ENCODE results near the gene TACR2. TPM values are rescaled to one million over a fixed set of nuclear protein-coding genes. Genes with fewer than 3 reads are reported as not detected.

The TACR2 gene
- total and polyA plus RNA-seq, 2 donors, result 0.05 to 0.30 TPM

DNA sequence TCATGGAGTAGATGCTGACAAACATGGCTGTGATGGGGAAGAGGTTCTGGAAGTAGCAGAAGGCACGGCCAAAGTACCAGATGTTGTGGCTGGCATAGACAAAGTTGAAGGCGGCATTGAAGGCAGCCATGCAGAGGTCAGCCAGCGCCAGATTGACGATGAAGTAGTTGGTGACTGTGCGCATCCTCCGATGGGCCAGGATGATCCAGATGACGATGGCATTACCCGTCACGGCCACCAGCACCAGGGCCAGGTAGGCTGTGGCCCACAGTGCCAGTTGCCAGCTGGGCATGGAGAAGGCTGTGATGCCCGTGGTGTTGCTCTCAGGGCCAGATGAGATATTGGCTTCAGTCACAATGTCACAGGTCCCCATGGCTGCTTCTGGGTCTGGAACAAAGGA, 767 bp downstream of the TACR2 start:
- Histone ChIP-seq H3K27me3 (ENCODE audit: control insufficient read depth in 2 of 2, insufficient read depth in 1 of 2, low read length in 1 of 2) (no peaks in the 10 kb centered on the region), H3K27ac (ENCODE audit: low read depth in 1 of 2, low read length in 1 of 2) (no peak overlapping the region), H3K4me3 (ENCODE audit: low read length in 2 of 2) (no peak overlapping the region), H3K4me1 (ENCODE audit: control insufficient read depth in 2 of 2, insufficient read depth in 2 of 2, low read length in 2 of 2) (no peaks in the 10 kb centered on the region), H3K9me3 (ENCODE audit: control insufficient read depth in 2 of 2, insufficient read depth in 1 of 2, low read length in 1 of 2) (no peaks in the 10 kb centered on the region), H3K36me3 (ENCODE audit: control insufficient read depth in 2 of 2, insufficient read depth in 2 of 2, low read length in 1 of 2) (no peaks in the 10 kb centered on the region)
- no peak for DNase-seq (ENCODE audit: low read depth in 6 of 9, low spot score in 9 of 9)
- WGBS, result 96% methylated on average over 10 of the region's 10 CpGs

DNA sequence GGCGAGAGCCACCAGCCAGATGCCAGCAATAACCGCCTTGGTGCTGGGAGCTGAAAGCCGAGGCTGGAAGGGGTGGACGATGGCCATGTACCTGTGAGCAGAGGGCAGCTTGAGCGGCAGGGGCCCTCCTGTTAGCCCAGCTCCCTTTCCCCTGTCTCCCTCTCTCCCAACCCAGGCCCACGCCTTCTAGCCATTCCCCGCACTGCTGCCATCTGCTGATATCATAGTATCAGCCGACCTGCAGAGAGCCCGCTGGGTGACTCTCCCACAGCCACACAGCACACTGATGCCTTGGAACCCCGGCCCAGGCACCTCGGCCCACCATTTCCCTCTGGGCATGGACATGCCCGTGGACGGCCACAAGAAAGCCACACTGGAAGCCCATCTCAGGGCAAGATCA, 1.7 kb downstream of the TACR2 start:
- no peaks in the 10 kb centered on the region for H3K9me3 ChIP-seq (ENCODE audit: control insufficient read depth in 2 of 2, insufficient read depth in 1 of 2, low read length in 1 of 2)
- no peaks in the 10 kb centered on the region for H3K4me1 ChIP-seq (ENCODE audit: control insufficient read depth in 2 of 2, insufficient read depth in 2 of 2, low read length in 2 of 2)
- H3K27me3 ChIP-seq (ENCODE audit: control insufficient read depth in 2 of 2, insufficient read depth in 1 of 2, low read length in 1 of 2), result no peaks in the 10 kb centered on the region
- H3K4me3 ChIP-seq (ENCODE audit: low read length in 2 of 2), result no peak overlapping the region
- 95% methylated on average over 13 of the region's 13 CpGs for WGBS
- no peaks in the 10 kb centered on the region for H3K36me3 ChIP-seq (ENCODE audit: control insufficient read depth in 2 of 2, insufficient read depth in 2 of 2, low read length in 1 of 2)
- H3K27ac ChIP-seq (ENCODE audit: low read depth in 1 of 2, low read length in 1 of 2), result no peak overlapping the region
- no peak for DNase-seq (ENCODE audit: low read depth in 6 of 9, low spot score in 9 of 9)

DNA sequence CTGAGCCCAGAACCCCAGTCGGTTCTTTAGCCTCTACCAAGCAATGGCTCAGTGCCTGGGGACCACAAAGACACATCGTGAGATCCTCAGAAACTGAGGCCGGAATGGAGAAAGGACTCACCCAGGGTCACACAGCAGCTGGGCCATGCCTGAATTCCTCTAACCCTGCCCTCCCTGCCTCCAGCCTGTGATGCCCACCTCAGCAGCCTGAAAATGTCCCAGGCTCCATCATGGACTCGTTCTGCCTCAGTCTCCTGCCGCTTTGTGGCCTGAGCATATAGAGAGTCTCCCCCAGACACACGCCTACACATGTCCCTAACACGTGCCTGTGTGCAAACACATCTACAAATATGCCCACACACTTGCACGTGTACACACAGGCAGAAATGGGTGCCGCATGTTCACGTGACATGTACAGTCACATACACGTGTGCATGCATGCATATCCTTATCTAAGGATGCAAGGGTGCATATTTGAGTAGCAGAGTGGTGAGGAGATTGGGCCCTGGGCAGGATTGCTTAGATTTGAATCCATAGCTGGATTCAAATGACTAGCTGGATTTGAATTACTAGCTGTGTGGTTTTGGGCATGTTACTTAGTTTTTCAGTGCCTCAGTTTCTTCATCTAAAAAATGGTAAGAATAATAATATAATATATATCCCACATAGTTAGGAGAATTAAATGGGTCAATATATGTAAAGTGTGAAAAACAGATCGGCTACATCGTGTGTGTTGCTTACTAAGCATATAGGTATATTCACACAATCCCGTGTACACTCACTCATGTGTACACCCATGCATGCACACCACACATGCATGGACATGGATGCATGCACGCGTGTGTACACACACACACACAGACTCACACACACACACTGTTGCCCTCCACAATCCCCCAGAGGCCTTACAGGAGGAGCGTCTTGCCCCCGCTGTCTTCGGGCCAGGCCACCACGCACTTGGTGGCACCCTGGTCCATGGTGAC, 2.4 kb downstream of the TACR2 start:
- no peak for DNase-seq (ENCODE audit: low read depth in 6 of 9, low spot score in 9 of 9)
- H3K27ac ChIP-seq (ENCODE audit: low read depth in 1 of 2, low read length in 1 of 2), result no peak overlapping the region
- whole genome bisulfite sequencing, result 97% methylated on average over 20 of the region's 20 CpGs

DNA sequence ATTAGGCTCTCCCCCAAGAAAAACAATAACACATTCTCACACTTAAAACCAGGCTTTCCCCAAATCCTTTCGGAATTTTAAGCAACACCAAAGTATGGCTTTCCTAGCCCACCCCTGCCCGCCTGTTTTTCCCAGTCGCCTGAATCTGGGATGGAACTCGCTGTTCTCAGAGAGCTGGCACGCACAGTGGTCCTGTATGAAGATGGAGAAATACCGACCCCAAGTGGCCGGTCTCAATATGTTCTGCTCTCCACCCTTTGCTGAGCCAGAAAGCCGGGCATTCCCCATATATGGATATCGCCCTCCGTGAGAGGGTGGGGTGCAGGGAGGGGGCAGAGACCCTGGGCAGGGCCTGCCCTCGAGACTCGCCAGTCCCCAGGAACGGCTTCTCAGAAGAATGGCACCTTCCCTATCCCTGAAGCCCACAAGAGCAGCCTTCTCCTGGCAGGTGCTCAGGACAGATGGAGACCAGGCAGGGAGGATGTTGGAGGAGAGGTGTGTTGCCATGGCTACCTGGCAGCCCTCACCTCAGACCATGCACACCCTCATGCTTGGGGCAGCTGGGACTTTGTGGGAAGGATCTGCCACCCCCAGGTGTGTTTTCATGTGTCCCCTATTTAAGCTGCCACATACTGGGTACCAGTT, 3.4 kb downstream of the TACR2 start:
- Histone ChIP-seq H3K4me3 (ENCODE audit: low read length in 2 of 2) (no peak overlapping the region), H3K27me3 (ENCODE audit: control insufficient read depth in 2 of 2, insufficient read depth in 1 of 2, low read length in 1 of 2) (no peaks in the 10 kb centered on the region), H3K9me3 (ENCODE audit: control insufficient read depth in 2 of 2, insufficient read depth in 1 of 2, low read length in 1 of 2) (peaks cover 0 to 2% of the 10 kb centered on the region in 2 donors), H3K27ac (ENCODE audit: low read depth in 1 of 2, low read length in 1 of 2) (no peak overlapping the region), H3K36me3 (ENCODE audit: control insufficient read depth in 2 of 2, insufficient read depth in 2 of 2, low read length in 1 of 2) (no peaks in the 10 kb centered on the region), H3K4me1 (ENCODE audit: control insufficient read depth in 2 of 2, insufficient read depth in 2 of 2, low read length in 2 of 2) (peaks cover 2 to 7% of the 10 kb centered on the region in 2 donors)
- WGBS, result 9% methylated on average over 13 of the region's 13 CpGs
- DNase-seq (ENCODE audit: low read depth in 6 of 9, low spot score in 9 of 9), result peak in 1 of 9 donors; percentile 56

More for the DNA sequence above, 2.4 kb downstream of the TACR2 start:
- H3K36me3 ChIP-seq (ENCODE audit: control insufficient read depth in 2 of 2, insufficient read depth in 2 of 2, low read length in 1 of 2), result no peaks in the 10 kb centered on the region
- no peaks in the 10 kb centered on the region for H3K9me3 ChIP-seq (ENCODE audit: control insufficient read depth in 2 of 2, insufficient read depth in 1 of 2, low read length in 1 of 2)
- H3K4me1 ChIP-seq (ENCODE audit: control insufficient read depth in 2 of 2, insufficient read depth in 2 of 2, low read length in 2 of 2), result peaks cover 0 to under 1% of the 10 kb centered on the region in 2 donors
- no peaks in the 10 kb centered on the region for H3K27me3 ChIP-seq (ENCODE audit: control insufficient read depth in 2 of 2, insufficient read depth in 1 of 2, low read length in 1 of 2)
- H3K4me3 ChIP-seq (ENCODE audit: low read length in 2 of 2), result no peak overlapping the region

DNA sequence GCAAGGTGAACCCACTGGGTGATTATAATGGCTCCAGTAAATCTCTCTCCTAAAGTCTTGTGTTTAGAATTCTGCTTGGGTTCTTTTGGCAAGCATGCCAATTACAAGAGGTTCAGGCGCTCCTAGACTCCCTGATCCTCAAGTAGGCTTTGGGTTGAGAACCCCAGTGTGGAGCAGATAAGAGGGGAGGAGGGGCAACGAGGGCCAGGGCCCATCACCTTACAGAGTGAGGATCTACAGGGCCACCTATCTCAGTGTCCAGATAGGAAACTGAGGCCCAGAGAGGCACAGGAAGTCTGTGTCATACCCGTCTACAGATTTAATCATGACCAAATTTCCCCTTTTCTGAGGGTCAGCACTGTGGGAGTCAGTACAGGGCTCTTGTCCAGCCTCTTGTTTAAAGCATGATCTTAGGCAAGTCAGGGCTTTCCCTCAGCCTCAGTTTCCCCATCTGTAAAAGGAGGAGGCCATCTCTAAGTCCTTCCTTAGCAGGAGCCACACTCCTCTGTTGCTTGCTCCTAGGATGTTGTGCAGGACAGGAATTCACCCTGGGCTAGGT, 4.4 kb downstream of the TACR2 start:
- Histone ChIP-seq H3K9me3 (ENCODE audit: control insufficient read depth in 2 of 2, insufficient read depth in 1 of 2, low read length in 1 of 2) (peaks cover 1 to 9% of the 10 kb centered on the region in 2 donors), H3K27me3 (ENCODE audit: control insufficient read depth in 2 of 2, insufficient read depth in 1 of 2, low read length in 1 of 2) (no peaks in the 10 kb centered on the region), H3K36me3 (ENCODE audit: control insufficient read depth in 2 of 2, insufficient read depth in 2 of 2, low read length in 1 of 2) (no peaks in the 10 kb centered on the region), H3K27ac (ENCODE audit: low read depth in 1 of 2, low read length in 1 of 2) (no peak overlapping the region), H3K4me3 (ENCODE audit: low read length in 2 of 2) (no peak overlapping the region), H3K4me1 (ENCODE audit: control insufficient read depth in 2 of 2, insufficient read depth in 2 of 2, low read length in 2 of 2) (peaks cover 2 to 16% of the 10 kb centered on the region in 2 donors)
- no peak for DNase-seq (ENCODE audit: low read depth in 6 of 9, low spot score in 9 of 9)
- 86% methylated on average over 3 of the region's 3 CpGs for WGBS

DNA sequence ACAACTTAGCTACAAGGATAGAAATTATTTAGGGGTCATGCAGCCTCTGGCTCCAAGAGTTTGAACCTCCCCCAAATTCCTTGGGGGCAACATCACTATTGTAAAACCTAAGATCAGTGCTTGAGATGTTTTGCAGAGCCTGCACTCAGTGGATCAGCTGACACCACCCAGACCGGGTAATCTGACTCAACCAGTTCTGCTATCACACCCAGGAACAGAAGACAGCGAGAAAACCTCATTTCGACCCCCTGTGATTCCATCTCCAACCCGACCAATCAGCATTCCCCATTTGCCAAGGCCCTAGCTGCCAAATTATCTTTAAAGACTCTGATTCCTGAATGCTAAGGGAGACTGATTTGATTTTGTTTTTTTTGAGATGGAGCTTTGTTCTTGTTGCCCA, 5.2 kb downstream of the TACR2 start:
- Histone ChIP-seq H3K4me3 (ENCODE audit: low read length in 2 of 2) (no peak overlapping the region), H3K4me1 (ENCODE audit: control insufficient read depth in 2 of 2, insufficient read depth in 2 of 2, low read length in 2 of 2) (peaks cover 2 to 16% of the 10 kb centered on the region in 2 donors), H3K27me3 (ENCODE audit: control insufficient read depth in 2 of 2, insufficient read depth in 1 of 2, low read length in 1 of 2) (no peaks in the 10 kb centered on the region), H3K9me3 (ENCODE audit: control insufficient read depth in 2 of 2, insufficient read depth in 1 of 2, low read length in 1 of 2) (peaks cover 1 to 9% of the 10 kb centered on the region in 2 donors), H3K36me3 (ENCODE audit: control insufficient read depth in 2 of 2, insufficient read depth in 2 of 2, low read length in 1 of 2) (no peaks in the 10 kb centered on the region), H3K27ac (ENCODE audit: low read depth in 1 of 2, low read length in 1 of 2) (no peak overlapping the region)
- no peak for DNase-seq (ENCODE audit: low read depth in 6 of 9, low spot score in 9 of 9)
- 93% methylated on average over 4 of the region's 4 CpGs for WGBS

DNA sequence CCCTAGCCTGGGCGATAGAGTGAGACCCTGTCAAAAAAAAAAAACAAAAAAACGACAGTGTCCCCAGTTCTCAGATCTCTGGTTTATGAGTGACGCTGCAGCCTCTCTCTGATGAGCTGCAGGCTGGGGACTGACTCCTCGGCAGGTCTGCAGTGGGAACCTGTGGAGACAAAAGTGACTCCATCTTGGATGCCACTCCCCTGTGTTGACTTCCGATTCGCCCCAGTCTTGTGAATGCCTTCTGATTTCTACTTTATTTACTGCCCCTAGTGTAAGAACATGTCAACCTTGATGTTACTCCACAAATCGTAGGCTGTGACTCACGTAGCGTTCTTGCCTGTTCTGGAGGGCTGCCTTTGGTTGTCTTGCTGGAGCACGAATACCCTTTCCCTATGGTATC, 6.2 kb downstream of the TACR2 start:
- H3K27ac ChIP-seq (ENCODE audit: low read depth in 1 of 2, low read length in 1 of 2), result no peak overlapping the region
- no peaks in the 10 kb centered on the region for H3K27me3 ChIP-seq (ENCODE audit: control insufficient read depth in 2 of 2, insufficient read depth in 1 of 2, low read length in 1 of 2)
- peaks cover 2 to 18% of the 10 kb centered on the region in 2 donors for H3K4me1 ChIP-seq (ENCODE audit: control insufficient read depth in 2 of 2, insufficient read depth in 2 of 2, low read length in 2 of 2)
- peaks cover 1 to 9% of the 10 kb centered on the region in 2 donors for H3K9me3 ChIP-seq (ENCODE audit: control insufficient read depth in 2 of 2, insufficient read depth in 1 of 2, low read length in 1 of 2)
- no peak overlapping the region for H3K4me3 ChIP-seq (ENCODE audit: low read length in 2 of 2)
- H3K36me3 ChIP-seq (ENCODE audit: control insufficient read depth in 2 of 2, insufficient read depth in 2 of 2, low read length in 1 of 2), result no peaks in the 10 kb centered on the region
- 87% methylated on average over 10 of the region's 10 CpGs for WGBS
- DNase-seq (ENCODE audit: low read depth in 6 of 9, low spot score in 9 of 9), result no peak

DNA sequence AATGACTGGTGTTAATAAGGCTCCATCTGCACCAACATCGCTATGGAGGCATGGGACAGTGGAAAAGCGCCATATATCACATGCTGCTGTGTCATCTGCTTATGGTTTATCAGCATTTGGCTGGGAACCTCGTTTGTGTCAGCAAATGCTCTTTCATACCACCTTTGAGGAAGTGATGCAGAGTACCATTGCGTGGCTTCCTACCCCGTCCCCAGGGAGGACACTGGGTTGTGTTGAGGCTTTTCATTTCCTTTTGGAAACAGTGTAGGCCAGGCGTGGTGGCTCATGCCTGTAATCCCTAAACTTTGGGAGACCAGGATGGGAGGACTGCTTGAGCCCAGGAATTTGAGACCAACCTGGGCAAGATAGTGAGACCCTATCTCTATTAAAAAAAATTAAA, 6.8 kb downstream of the TACR2 start:
- Histone ChIP-seq H3K27ac (ENCODE audit: low read depth in 1 of 2, low read length in 1 of 2) (no peak overlapping the region), H3K4me1 (ENCODE audit: control insufficient read depth in 2 of 2, insufficient read depth in 2 of 2, low read length in 2 of 2) (peaks cover 2 to 18% of the 10 kb centered on the region in 2 donors)
- WGBS, result 63% methylated on average over 6 of the region's 6 CpGs

DNA sequence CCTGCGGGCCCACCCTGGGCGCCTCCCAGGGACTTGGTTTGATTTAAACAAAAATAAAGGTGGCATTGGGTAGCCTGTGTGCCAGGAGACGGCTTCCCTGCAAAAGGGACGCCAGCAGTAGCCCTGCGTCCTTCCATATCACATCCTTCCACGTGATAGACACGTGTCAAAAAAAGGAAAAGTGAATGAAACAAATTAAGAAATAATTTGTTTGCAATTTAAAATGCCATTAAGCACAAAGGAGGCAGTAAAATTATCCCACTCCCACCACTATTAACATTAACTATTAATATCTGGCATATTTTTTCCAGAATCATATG, 7.6 kb downstream of the TACR2 start:
- H3K36me3 ChIP-seq (ENCODE audit: control insufficient read depth in 2 of 2, insufficient read depth in 2 of 2, low read length in 1 of 2), result peaks cover 0 to 3% of the 10 kb centered on the region in 2 donors
- WGBS, result 31% methylated on average over 7 of the region's 7 CpGs
- peak overlapping the region; percentile 27 to 36 for H3K4me3 ChIP-seq (ENCODE audit: low read length in 2 of 2)
- no peak for DNase-seq (ENCODE audit: low read depth in 6 of 9, low spot score in 9 of 9)
- H3K27ac ChIP-seq (ENCODE audit: low read depth in 1 of 2, low read length in 1 of 2), result peak overlapping the region; percentile 44 to 63
- H3K27me3 ChIP-seq (ENCODE audit: control insufficient read depth in 2 of 2, insufficient read depth in 1 of 2, low read length in 1 of 2), result no peaks in the 10 kb centered on the region
- peaks cover 2 to 18% of the 10 kb centered on the region in 2 donors for H3K4me1 ChIP-seq (ENCODE audit: control insufficient read depth in 2 of 2, insufficient read depth in 2 of 2, low read length in 2 of 2)
- peaks cover 1 to 9% of the 10 kb centered on the region in 2 donors for H3K9me3 ChIP-seq (ENCODE audit: control insufficient read depth in 2 of 2, insufficient read depth in 1 of 2, low read length in 1 of 2)

More for the DNA sequence above, 6.8 kb downstream of the TACR2 start:
- Histone ChIP-seq H3K9me3 (ENCODE audit: control insufficient read depth in 2 of 2, insufficient read depth in 1 of 2, low read length in 1 of 2) (peaks cover 1 to 9% of the 10 kb centered on the region in 2 donors), H3K27me3 (ENCODE audit: control insufficient read depth in 2 of 2, insufficient read depth in 1 of 2, low read length in 1 of 2) (no peaks in the 10 kb centered on the region), H3K36me3 (ENCODE audit: control insufficient read depth in 2 of 2, insufficient read depth in 2 of 2, low read length in 1 of 2) (no peaks in the 10 kb centered on the region), H3K4me3 (ENCODE audit: low read length in 2 of 2) (no peak overlapping the region)
- no peak for DNase-seq (ENCODE audit: low read depth in 6 of 9, low spot score in 9 of 9)

Data from thymus (tissue), 11 donors.